Activated naive CD8-positive, alpha-beta T cell (primary cell): ENCODE measurements around the gene SDC4.

Source experiments
- H3K27ac Mint-ChIP-seq: one replicate; pipeline ENCODE4 v1.8.0; 2021; ENCODE audit warnings: mixed read lengths
- H3K27me3 Mint-ChIP-seq: one replicate; pipeline ENCODE4 v1.8.0; 2021; ENCODE audit warnings: mixed read lengths
- H3K36me3 Mint-ChIP-seq: one replicate; pipeline ENCODE4 v1.8.0; 2021; ENCODE audit warnings: mixed read lengths
- H3K4me1 Mint-ChIP-seq: one replicate; pipeline ENCODE4 v1.8.0; 2021; ENCODE audit warnings: low read depth, mixed read lengths
- H3K4me3 Mint-ChIP-seq: one replicate; pipeline ENCODE4 v1.8.0; 2021; ENCODE audit warnings: mild to moderate bottlenecking, mixed read lengths
- H3K9me3 Mint-ChIP-seq: one replicate; pipeline ENCODE4 v1.8.0; 2021; ENCODE audit warnings: low read depth, mixed read lengths

Gene SDC4

GRCh38 chr20:45347936-45348778 is at the start of gene SDC4:
Gene SDC4, minus strand, starts transcription at chr20:45348424. Its CDS starts 40 bp downstream, at chr20:45348384.
- Mint-ChIP-seq H3K36me3 (no peaks in the 10 kb centered on the region), H3K4me3 (peak within 1 kb of the TSS; percentile 90), H3K27ac (peak within 1 kb of the TSS; percentile 68), H3K4me1 (peaks cover 15% of the 10 kb centered on the region), H3K9me3 (no peaks in the 10 kb centered on the region), H3K27me3 (no peaks in the 10 kb centered on the region)

GRCh38 chr20:45395114-45395415 is 46.8 kb upstream of the SDC4 start:
- Mint-ChIP-seq H3K27me3 (no peaks in the 10 kb centered on the region), H3K27ac (no peak overlapping the region), H3K36me3 (peaks cover 17% of the 10 kb centered on the region), H3K9me3 (peaks cover 4% of the 10 kb centered on the region), H3K4me3 (no peak overlapping the region), H3K4me1 (peaks cover 5% of the 10 kb centered on the region)

DNA sequence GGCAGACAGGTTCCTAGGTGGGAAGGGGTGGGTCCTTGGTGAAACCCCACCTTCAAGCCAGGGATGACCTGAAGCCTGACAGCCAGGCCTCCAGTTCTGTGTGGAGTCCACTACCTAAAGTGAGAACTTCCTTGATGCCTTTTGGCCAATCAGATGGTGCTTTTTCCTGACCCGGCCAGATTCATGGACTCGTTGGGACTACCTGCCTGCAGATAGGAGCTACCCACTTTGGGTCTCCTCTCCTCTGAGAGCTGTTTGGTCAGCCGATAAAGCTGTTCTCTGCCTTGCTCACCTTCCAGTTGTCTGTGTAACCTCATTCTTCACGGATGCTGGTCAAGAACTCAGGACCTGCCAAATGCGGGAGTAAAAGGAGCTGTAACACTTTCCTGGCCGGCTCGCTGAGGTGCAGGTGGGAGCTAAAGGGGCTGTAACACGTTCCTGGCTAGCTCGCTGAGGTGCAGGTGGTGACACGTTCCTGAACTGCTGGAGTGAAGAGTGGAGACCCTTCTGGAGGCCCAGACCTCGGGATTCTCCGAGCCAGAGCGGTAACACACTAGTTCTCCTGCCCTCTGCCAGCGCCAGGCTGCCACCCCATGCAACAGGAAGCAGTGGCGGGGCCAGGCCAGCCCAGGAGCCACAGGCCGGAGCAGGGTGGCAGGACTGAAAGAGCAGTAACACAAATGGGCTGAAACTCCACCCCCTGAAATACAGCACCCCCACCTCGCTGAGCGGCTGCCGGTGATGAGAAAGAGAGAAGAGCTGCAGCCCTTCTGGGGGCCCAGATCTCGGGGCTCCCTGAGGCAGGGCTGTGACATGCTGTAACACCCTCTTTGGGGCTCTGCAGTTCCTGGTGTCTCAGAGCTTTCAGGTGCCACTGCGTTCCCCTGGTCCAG is 46.2 kb upstream of the SDC4 start:
- Mint-ChIP-seq H3K9me3 (no peaks in the 10 kb centered on the region), H3K27me3 (no peaks in the 10 kb centered on the region), H3K27ac (no peak overlapping the region), H3K4me3 (no peak overlapping the region), H3K4me1 (peaks cover 5% of the 10 kb centered on the region), H3K36me3 (peaks cover 13% of the 10 kb centered on the region)

DNA sequence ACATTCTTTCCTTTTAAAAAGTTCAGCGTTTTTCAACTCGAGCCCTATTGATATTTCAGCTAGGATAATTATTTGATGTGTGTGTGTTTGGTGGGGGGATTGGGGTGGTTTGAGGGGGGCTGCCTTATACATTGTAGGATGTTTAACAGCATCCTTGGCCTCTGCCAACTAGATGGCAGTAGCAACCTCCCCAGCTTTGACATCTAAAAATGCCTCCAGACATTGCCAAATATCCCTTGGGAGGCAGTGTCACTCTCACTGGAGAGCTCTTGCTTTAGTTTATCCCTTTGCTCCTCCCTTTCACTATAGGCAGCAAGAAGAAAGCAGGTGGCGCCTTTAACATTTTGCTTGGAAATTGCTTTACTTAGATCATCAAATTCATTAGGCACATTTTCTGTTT is 44.5 kb upstream of the SDC4 start:
- Mint-ChIP-seq H3K4me1 (peaks cover 5% of the 10 kb centered on the region), H3K36me3 (peaks cover 13% of the 10 kb centered on the region), H3K9me3 (no peaks in the 10 kb centered on the region)

GRCh38 chr20:45391559-45391958 is 43.3 kb upstream of the SDC4 start:
- H3K27ac Mint-ChIP-seq, result no peak overlapping the region
- H3K9me3 Mint-ChIP-seq, result peaks cover 3% of the 10 kb centered on the region
- peaks cover 10% of the 10 kb centered on the region for H3K4me1 Mint-ChIP-seq

More for the DNA sequence above, 44.5 kb upstream of the SDC4 start:
- no peak overlapping the region for H3K4me3 Mint-ChIP-seq
- H3K27me3 Mint-ChIP-seq, result no peaks in the 10 kb centered on the region
- no peak overlapping the region for H3K27ac Mint-ChIP-seq

GRCh38 chr20:45390931-45391330 is 42.7 kb upstream of the SDC4 start:
- Mint-ChIP-seq H3K27me3 (no peaks in the 10 kb centered on the region), H3K4me1 (peaks cover 10% of the 10 kb centered on the region), H3K27ac (no peak overlapping the region), H3K4me3 (no peak overlapping the region), H3K9me3 (peaks cover 3% of the 10 kb centered on the region), H3K36me3 (peaks cover 13% of the 10 kb centered on the region)

More at GRCh38 chr20:45391559-45391958, 43.3 kb upstream of the SDC4 start:
- Mint-ChIP-seq H3K36me3 (peaks cover 13% of the 10 kb centered on the region), H3K4me3 (no peak overlapping the region), H3K27me3 (no peaks in the 10 kb centered on the region)

- Mint-ChIP-seq H3K27ac (no peak overlapping the region), H3K4me3 (no peak overlapping the region), H3K27me3 (no peaks in the 10 kb centered on the region), H3K36me3 (peaks cover 13% of the 10 kb centered on the region), H3K4me1 (peaks cover 10% of the 10 kb centered on the region), H3K9me3 (peaks cover 3% of the 10 kb centered on the region)
Measured at GRCh38 chr20:45387274-45387673, 39.0 kb upstream of the SDC4 start.

DNA sequence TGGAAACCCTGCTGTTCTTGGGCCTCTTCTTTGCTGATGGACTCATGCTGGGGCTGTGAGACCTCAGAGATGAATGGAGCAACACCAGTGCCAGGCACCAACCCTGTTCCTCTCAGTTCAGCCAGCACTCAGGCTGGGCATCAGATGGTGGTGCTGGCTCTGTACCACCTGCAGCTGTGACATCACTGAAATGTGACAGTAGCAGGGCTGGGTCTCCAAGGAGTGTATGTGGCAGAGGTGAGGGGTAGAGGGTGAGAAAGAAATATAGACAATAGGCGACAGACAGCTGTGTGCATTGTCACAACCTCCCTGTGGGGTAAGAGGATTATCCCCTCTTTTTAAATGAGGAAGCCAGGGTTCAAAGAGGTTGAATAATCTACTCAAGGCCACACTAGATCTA is 30.0 kb upstream of the SDC4 start, which contains the start of gene TP53TG5:
TSS of gene TP53TG5 (minus strand) at position 135 of the 400 bp plus-strand sequence. CDS start at position 46, 89 bp downstream.
- peaks cover 8% of the 10 kb centered on the region for H3K36me3 Mint-ChIP-seq
- no peak within 1 kb of the TSS for H3K27ac Mint-ChIP-seq
- H3K4me1 Mint-ChIP-seq, result peaks cover 10% of the 10 kb centered on the region
- no peaks in the 10 kb centered on the region for H3K9me3 Mint-ChIP-seq
- H3K4me3 Mint-ChIP-seq, result no peak within 1 kb of the TSS
- H3K27me3 Mint-ChIP-seq, result no peaks in the 10 kb centered on the region

GRCh38 chr20:45377269-45377668 is 29.0 kb upstream of the SDC4 start:
- Mint-ChIP-seq H3K4me3 (no peak overlapping the region), H3K27me3 (no peaks in the 10 kb centered on the region), H3K36me3 (peaks cover 6% of the 10 kb centered on the region), H3K27ac (no peak overlapping the region), H3K4me1 (peaks cover 17% of the 10 kb centered on the region), H3K9me3 (no peaks in the 10 kb centered on the region)

- H3K4me1 Mint-ChIP-seq, result peaks cover 25% of the 10 kb centered on the region
- H3K27ac Mint-ChIP-seq, result no peak overlapping the region
- H3K9me3 Mint-ChIP-seq, result no peaks in the 10 kb centered on the region
- H3K36me3 Mint-ChIP-seq, result no peaks in the 10 kb centered on the region
- H3K27me3 Mint-ChIP-seq, result no peaks in the 10 kb centered on the region
- H3K4me3 Mint-ChIP-seq, result no peak overlapping the region
Measured at GRCh38 chr20:45374966-45375365, 26.7 kb upstream of the SDC4 start.

GRCh38 chr20:45374101-45374467 is 25.9 kb upstream of the SDC4 start:
- Mint-ChIP-seq H3K27ac (peak overlapping the region; percentile 90), H3K27me3 (no peaks in the 10 kb centered on the region), H3K9me3 (no peaks in the 10 kb centered on the region), H3K36me3 (no peaks in the 10 kb centered on the region), H3K4me3 (peak overlapping the region; percentile 91), H3K4me1 (peaks cover 28% of the 10 kb centered on the region)

DNA sequence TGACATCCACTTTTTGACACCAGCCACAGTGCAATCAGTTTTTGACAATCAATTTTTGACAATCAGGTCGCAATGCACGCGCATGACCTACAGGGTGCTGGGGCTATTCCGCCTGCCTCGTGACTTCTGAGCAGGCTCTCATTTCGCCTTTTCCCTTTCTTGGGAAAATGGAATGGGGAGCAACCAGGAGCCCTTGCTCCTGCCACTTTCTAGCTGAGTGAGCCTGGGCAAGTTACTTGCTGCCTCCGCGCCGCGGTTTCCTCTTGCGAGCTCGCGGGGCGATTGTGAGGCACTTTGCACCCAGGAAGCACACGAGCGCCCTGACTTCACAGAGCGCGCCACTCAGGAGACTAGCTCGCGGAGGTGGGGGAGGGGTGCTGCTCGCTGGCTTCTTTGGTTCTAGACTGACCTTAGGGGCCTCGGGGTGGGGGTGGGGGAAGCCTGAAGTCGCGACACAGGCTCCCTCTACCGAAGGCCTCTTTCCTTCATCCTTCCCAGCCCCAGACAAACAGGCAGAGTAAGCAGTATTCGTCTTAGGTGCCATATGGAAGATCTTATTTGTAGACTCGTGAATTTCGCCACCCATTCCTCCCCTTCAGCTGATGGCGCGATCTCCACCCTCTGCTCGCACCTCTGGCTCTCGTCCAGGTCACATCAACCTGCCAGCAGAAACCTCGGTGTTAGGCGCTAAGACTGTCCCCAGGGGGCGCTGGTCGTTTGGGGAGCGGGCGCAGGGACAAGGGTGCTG is 25.3 kb upstream of the SDC4 start:
- no peaks in the 10 kb centered on the region for H3K9me3 Mint-ChIP-seq
- no peaks in the 10 kb centered on the region for H3K27me3 Mint-ChIP-seq
- H3K27ac Mint-ChIP-seq, result peak overlapping the region; percentile 90
- H3K4me1 Mint-ChIP-seq, result peaks cover 33% of the 10 kb centered on the region
- H3K36me3 Mint-ChIP-seq, result no peaks in the 10 kb centered on the region
- H3K4me3 Mint-ChIP-seq, result peak overlapping the region; percentile 91

DNA sequence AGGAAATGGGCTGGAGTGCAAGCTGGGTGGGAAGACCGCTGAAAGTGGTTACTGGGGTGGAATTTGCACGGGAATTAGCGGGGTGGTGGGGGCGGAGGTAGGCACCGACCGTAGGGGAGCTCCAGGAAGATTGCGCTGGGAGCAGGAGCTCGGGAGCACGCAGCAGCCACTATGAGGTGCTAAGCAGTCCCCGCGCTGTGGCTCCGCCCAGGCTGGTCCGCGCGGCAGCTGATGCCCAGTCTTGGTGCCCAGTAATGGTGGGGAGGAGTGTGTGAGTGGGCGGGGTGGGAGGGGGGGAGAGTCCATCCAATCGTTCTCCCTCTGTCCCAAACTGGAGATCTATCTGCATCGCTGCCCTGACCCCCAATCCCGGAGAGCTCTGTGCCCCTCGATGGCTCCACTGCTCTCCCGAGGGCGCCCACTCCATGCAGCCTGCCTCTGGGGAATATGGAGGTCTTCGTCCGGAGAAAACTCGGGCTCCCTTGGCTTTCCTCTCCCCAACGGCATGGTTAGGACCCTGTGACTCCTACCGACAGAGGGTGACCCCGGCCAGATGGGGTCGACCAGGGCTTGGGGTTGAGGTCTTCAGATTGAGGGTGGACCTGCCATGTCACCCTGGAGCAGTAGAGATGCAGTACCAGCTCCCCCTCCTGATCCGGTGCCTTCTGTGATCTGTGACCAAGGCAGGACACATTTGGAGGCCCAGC is 24.6 kb upstream of the SDC4 start:
- Mint-ChIP-seq H3K9me3 (no peaks in the 10 kb centered on the region), H3K36me3 (peaks cover 4% of the 10 kb centered on the region), H3K4me1 (peaks cover 40% of the 10 kb centered on the region), H3K4me3 (peak overlapping the region; percentile 91), H3K27me3 (no peaks in the 10 kb centered on the region), H3K27ac (peak overlapping the region; percentile 90)

DNA sequence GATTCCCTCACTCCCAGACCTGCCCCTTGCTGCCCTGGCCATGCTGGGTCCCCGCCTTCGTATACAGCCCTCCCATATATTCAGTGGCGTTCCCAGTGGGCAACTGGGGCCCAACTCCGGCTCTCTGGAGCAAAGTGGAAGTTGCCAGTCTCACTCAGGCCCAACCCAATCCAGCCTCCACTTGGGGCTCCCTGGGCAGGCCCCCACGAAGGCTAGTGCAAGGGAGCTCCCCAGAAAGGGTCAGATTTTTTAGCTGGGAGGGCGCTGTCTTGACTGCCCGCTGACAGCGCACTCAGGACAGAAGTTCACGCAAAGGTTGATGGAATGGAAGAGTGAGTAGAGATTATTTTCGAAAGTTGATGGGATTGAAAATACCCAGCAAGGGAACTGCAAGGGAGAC is 24.0 kb upstream of the SDC4 start:
- Mint-ChIP-seq H3K4me1 (peaks cover 46% of the 10 kb centered on the region), H3K27ac (no peak overlapping the region), H3K9me3 (no peaks in the 10 kb centered on the region), H3K4me3 (peak overlapping the region; percentile 53), H3K27me3 (no peaks in the 10 kb centered on the region), H3K36me3 (peaks cover 4% of the 10 kb centered on the region)
